Ascending aorta (tissue), 2 donors: Measurements from ENCODE around the gene TMEM198. TPM values are rescaled to one million over a fixed set of nuclear protein-coding genes. Genes with fewer than 3 reads are reported as not detected.
A peak's percentile ranks its signal among the peaks of the same experiment; 100 is the strongest.

Experiments used
- DNase-seq, 2 donors: peaks; one replicate each; pipeline ENCODE4 v3.0.0-alpha.2; 2019; ENCODE audit warnings: low spot score in 2 of 2
- H3K27ac ChIP-seq, 2 donors: fragments of 200-600 bp; sonication (generic); one replicate each; pipeline ENCODE4 v1.5.1; 2016 to 2017; ENCODE audit warnings: mild to moderate bottlenecking in 1 of 2
- H3K27me3 ChIP-seq: fragments of 200-600 bp; sonication (generic); one replicate; pipeline ENCODE4 v1.5.1; 2017
- H3K36me3 ChIP-seq, 2 donors: fragments of 200-600 bp; sonication (generic); one replicate each; pipeline ENCODE4 v1.5.1; 2016
- H3K4me1 ChIP-seq, 2 donors: fragments of 200-600 bp; sonication (generic); one replicate each; pipeline ENCODE4 v1.5.1; 2016 to 2017; ENCODE audit warnings: mild to moderate bottlenecking in 1 of 2
- H3K4me3 ChIP-seq, 2 donors: fragments of 200-600 bp; sonication (generic); one replicate each; pipeline ENCODE4 v1.5.1; 2016 to 2017; ENCODE audit warnings: mild to moderate bottlenecking in 1 of 2
- H3K9me3 ChIP-seq, 2 donors: fragments of 200-600 bp; sonication (generic); one replicate each; pipeline ENCODE4 v1.5.1; 2016
- intact Hi-C: fragments of 100-400 bp; cut with DNase I; formaldehyde crosslinking; loops from one replicate; pipeline ENCODE4 v1.15.1; 2023
- total RNA-seq: library from RNA; depleted of rRNA; stranded (reverse); fragments of >200 nt; gene quantifications from one replicate; pipeline ENCODE4 v1.1.0, GENCODE V29; 2016
- TF ChIP-seq, protein P1 (sequence below), 3 experiments: fragments of 200-600 bp in 2 of 3; fragments of 450-650 bp in 1 of 3; sonication (generic) in 2 of 3; IDR thresholded peaks; one replicate each; pipeline ENCODE4 v1.5.1; 2016 to 2019; ENCODE audit warnings: antibody characterized with exemption in 3 of 3, mild to moderate bottlenecking in 1 of 3, moderate library complexity in 1 of 3

Gene TMEM198
- total RNA-seq, 1 donor from 2014 or later, result 6.0 TPM

DNA sequence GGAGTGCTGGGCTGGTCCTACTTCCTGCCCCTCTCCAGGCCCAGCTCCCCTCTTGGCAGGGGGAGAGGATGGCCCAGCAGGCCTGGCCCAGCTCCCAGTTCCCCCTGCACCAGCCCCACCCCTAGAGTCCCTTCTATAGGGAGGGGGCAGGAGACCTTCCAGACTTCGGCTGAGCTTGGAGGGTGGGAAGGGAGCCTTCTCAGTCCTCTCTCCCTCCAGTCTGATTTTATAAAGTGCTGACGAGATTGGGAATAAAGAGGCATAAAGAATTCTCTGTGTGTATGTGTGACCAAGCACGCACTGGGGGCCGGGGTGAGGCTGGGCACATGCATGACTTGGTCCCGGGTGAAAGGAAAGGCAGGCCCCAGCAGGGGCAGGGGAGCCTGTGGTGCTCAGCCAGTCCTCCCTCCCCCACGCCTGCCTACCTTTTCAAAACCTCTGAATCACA lies 5.3 kb upstream of the TMEM198 start:
- intact Hi-C loops, result loop anchor here (10.0 kb wide), 1 partner anchor 244 kb away; no protein-coding TSS in a partner anchor
- no peaks in the 10 kb centered on the region for H3K9me3 ChIP-seq
- no peaks in the 10 kb centered on the region for H3K27me3 ChIP-seq
- H3K4me1 ChIP-seq, result peaks cover 8 to 16% of the 10 kb centered on the region in 2 donors
- H3K27ac ChIP-seq, result no peak overlapping the region
- H3K4me3 ChIP-seq, result no peak overlapping the region
- TF ChIP-seq, protein P1, sequence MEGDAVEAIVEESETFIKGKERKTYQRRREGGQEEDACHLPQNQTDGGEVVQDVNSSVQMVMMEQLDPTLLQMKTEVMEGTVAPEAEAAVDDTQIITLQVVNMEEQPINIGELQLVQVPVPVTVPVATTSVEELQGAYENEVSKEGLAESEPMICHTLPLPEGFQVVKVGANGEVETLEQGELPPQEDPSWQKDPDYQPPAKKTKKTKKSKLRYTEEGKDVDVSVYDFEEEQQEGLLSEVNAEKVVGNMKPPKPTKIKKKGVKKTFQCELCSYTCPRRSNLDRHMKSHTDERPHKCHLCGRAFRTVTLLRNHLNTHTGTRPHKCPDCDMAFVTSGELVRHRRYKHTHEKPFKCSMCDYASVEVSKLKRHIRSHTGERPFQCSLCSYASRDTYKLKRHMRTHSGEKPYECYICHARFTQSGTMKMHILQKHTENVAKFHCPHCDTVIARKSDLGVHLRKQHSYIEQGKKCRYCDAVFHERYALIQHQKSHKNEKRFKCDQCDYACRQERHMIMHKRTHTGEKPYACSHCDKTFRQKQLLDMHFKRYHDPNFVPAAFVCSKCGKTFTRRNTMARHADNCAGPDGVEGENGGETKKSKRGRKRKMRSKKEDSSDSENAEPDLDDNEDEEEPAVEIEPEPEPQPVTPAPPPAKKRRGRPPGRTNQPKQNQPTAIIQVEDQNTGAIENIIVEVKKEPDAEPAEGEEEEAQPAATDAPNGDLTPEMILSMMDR (IDR thresholded peaks at IDR 0.05), result no peak
- peaks cover 26 to 36% of the 10 kb centered on the region in 2 donors for H3K36me3 ChIP-seq
- DNase-seq, result no peak

DNA sequence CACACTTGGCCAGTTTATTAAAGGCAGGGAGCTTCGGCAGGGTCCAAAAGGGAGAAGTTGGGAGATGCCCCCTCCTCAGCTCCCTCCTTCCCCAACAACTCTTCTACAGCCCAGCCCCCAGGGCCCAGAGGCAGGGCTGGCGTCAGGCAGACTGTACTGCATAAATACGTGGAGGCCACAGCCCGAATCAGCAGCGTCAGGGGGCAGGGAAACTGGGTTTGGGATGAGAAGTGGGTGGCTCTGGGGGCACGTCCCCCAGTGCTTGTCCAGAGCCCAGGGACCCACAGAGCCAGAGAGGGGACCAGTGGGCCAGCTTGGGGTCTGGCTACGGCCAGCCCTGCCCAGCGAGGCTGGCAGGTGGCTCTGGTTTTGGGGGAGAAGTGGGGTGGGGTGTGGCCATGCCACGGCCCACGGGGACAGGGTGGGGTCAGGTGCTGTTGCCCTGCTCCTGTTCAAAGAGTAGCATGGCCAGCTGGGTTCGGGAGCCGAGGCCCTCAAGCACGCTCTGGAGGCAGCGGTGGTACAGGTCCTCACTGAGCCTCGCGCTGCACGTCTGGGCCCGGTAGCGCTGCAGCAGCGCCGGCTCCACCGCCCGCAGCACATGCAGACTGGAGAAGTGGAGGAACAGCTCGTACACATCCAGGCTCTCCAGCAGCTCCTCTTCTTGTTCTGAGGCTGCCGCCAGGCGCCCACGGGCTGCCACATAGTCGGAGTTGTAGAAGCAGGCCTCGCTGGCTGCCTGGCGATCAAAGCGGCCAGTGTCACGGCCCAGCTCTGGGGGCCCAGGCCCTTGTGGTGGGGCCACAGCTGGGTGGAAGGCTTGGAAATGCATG lies 4.7 kb upstream of the TMEM198 start:
- peaks cover 8 to 18% of the 10 kb centered on the region in 2 donors for H3K4me1 ChIP-seq
- peaks cover 26 to 36% of the 10 kb centered on the region in 2 donors for H3K36me3 ChIP-seq
- TF ChIP-seq, protein P1 (IDR thresholded peaks at IDR 0.05), result no peak
- H3K9me3 ChIP-seq, result no peaks in the 10 kb centered on the region
- no peak overlapping the region for H3K4me3 ChIP-seq
- no peaks in the 10 kb centered on the region for H3K27me3 ChIP-seq
- DNase-seq, result no peak
- no peak overlapping the region for H3K27ac ChIP-seq
- intact Hi-C loops, result loop anchor here (10.0 kb wide), 1 partner anchor 244 kb away; no protein-coding TSS in a partner anchor

DNA sequence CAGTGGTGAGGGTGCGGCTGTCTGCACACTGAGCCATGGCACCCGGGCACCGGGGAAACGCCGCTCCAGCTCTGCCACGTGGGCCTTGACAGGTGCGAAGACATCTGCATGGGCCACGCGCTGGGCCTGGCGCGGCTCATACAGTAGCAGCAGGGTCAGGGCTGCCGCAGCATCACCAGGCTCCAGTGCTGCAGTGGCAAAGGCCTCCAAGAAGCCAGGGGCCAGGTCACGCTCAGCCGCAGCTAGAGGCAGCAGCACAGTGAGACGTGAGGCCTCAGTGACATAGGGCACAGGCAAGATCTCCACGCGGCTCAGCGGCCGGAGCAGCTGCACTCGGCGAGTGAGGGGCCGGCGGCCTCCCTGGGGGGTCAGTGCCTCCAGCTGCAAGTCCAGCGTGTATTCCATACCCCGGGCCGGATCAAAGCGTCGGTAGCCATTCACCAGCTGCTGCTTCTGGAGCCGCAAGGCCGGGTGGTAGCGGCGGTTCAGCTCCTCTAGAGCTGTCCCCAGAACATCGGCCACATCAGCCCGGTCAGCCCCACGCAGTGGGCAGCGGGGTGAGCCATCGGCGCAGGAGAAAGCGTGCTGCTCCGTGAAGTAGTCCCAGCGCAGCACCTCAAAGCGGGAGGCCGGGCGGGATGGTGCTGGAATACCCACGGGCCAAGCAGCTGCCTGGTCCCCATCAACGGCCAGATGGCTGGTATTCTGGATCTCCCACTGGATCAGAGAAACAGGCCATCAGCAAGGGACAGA lies 3.7 kb upstream of the TMEM198 start:
- H3K9me3 ChIP-seq, result no peaks in the 10 kb centered on the region
- H3K36me3 ChIP-seq, result peaks cover 26 to 36% of the 10 kb centered on the region in 2 donors
- TF ChIP-seq, protein P1 (IDR thresholded peaks at IDR 0.05), result no peak
- DNase-seq, result no peak
- H3K4me1 ChIP-seq, result peaks cover 8 to 24% of the 10 kb centered on the region in 2 donors
- H3K27me3 ChIP-seq, result no peaks in the 10 kb centered on the region
- H3K4me3 ChIP-seq, result no peak overlapping the region
- H3K27ac ChIP-seq, result no peak overlapping the region
- intact Hi-C loops, result loop anchor here (10.0 kb wide), 2 partner anchors 245 to 265 kb away; partner anchors contain the start of gene DNAJB2

DNA sequence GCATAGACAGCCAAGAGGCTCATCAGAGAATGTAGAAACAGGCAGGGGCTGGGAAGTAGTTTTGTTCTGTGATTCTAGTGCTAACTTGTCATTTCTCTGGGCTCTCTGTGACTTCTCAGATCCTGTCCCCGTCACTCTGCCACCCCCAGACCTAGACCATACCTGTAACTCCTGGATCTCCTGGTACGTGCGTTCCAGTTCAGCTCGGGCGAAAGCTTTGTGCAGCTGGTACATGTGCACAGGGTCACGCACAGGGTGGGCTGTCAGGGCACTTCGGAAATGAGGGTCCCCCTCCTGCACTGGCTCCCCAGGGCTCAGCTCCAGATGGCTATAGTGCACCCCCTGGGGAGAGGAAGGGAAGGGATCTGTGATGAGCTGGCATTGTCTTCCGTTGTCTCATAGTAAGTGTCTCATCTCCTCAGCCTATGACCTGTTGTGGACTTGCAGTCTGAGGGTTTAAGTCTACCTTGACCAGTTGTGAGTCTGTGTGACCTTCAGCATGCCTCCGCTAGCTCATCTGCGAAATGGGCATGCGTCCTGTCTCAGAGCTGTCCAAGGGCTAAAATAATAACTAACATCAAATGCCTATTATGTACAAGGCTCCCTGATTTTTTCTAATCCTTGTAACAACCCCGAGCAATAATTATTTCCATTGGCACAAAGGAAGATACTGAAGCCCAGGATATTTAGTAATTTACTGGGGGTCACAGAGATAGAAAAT lies 2.9 kb upstream of the TMEM198 start:
- peaks cover 8 to 24% of the 10 kb centered on the region in 2 donors for H3K4me1 ChIP-seq
- no peak overlapping the region for H3K4me3 ChIP-seq
- no peak overlapping the region for H3K27ac ChIP-seq
- TF ChIP-seq, protein P1 (IDR thresholded peaks at IDR 0.05), result no peak
- no peak for DNase-seq
- no peaks in the 10 kb centered on the region for H3K27me3 ChIP-seq
- intact Hi-C loops, result loop anchor here (10.0 kb wide), 1 partner anchor 266 kb away; the partner anchor contains the start of gene DNAJB2
- no peaks in the 10 kb centered on the region for H3K9me3 ChIP-seq
- peaks cover 26 to 36% of the 10 kb centered on the region in 2 donors for H3K36me3 ChIP-seq

DNA sequence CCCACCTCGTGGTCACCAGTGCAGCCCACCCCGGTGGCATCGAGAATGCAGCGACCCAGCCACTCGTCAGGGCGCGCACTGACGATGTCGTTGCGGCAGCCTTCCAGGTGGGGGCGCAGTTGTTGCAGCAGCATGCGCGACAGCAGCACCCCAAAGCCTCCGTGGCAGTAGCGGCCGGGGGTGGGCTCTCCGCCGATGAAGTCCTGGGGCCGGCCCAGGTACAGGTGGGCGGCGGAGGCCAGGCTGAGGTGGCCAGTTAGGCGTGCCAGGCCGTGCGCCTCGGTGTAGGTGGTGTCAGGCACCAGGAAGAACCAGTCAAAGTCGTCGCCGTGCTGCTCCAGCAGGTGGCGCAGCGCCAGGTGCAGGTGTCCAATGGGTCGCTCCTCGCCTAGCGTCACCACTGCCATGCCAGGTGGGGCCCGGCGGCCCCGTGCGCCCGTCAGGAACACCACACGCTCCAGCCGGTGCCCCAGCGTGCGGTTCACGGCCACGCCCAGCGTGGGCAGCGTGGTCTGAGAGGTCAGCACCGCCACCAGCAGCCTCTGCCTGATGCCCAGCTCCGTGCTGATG lies 2.1 kb upstream of the TMEM198 start:
- intact Hi-C loops, result loop anchor here (1.0 to 10.0 kb wide), 3 partner anchors 40 to 267 kb away; partner anchors contain the start of genes DNAJB2 and STK11IP
- peak in 1 of 2 donors; percentile 87 for DNase-seq
- H3K36me3 ChIP-seq, result peaks cover 26 to 36% of the 10 kb centered on the region in 2 donors
- H3K27me3 ChIP-seq, result no peaks in the 10 kb centered on the region
- peak overlapping the region; percentile 31 to 43 for H3K4me3 ChIP-seq
- peaks cover 8 to 24% of the 10 kb centered on the region in 2 donors for H3K4me1 ChIP-seq
- no peak overlapping the region for H3K27ac ChIP-seq
- TF ChIP-seq, protein P1 (IDR thresholded peaks at IDR 0.05), result peak; percentile 86 to 88 (median 87)
- H3K9me3 ChIP-seq, result no peaks in the 10 kb centered on the region
